Esophagus muscularis mucosa (tissue), 4 donors: Measurements from ENCODE around the gene COG5. TPM values are rescaled to one million over a fixed set of nuclear protein-coding genes. Genes with fewer than 3 reads are reported as not detected.

Experiments used
- DNase-seq: peaks from one replicate; pipeline ENCODE4 v3.0.0-alpha.2; 2017; ENCODE audit errors: extremely low spot score
- H3K27ac ChIP-seq, 4 donors: fragments of 200-600 bp; sonication (generic); replicated peaks in 1 of 4; 1 replicate in 3 of 4; 2 replicates in 1 of 4; pipeline ENCODE4 v1.5.1; 2016 to 2019; ENCODE audit warnings: mild to moderate bottlenecking in 1 of 4
- H3K27me3 ChIP-seq, 4 donors: fragments of 200-600 bp; sonication (generic); one replicate each; pipeline versions ENCODE4 v1.5.1 to v1.6.0; 2016 to 2019
- H3K36me3 ChIP-seq, 4 donors: fragments of 200-600 bp; sonication (generic); one replicate each; pipeline ENCODE4 v1.5.1; 2016 to 2019
- H3K4me1 ChIP-seq, 4 donors: fragments of 200-600 bp; sonication (generic); one replicate each; pipeline ENCODE4 v1.5.1; 2016 to 2019
- H3K4me3 ChIP-seq, 4 donors: fragments of 200-600 bp; sonication (generic); 1 replicate in 2 of 4; 2 replicates in 2 of 4; pipeline ENCODE4 v1.5.1; 2016 to 2019; ENCODE audit warnings: mild to moderate bottlenecking in 4 of 4, moderate library complexity in 1 of 4
- H3K9me3 ChIP-seq, 4 donors: fragments of 200-600 bp; sonication (generic); 1 replicate in 3 of 4; 2 replicates in 1 of 4; pipeline ENCODE4 v1.5.1; 2016 to 2019
- CTCF ChIP-seq, 3 experiments: fragments of 200-600 bp in 2 of 3; fragments of 450-650 bp in 1 of 3; sonication (generic) in 2 of 3; IDR thresholded peaks; one replicate each; pipeline ENCODE4 v1.5.1; 2017 to 2019; ENCODE audit warnings: antibody characterized with exemption in 3 of 3, mild to moderate bottlenecking in 2 of 3, moderate library complexity in 1 of 3
- EP300 ChIP-seq: sonication (generic); formaldehyde crosslinking; IDR thresholded peaks from one replicate; pipeline ENCODE4 v1.6.1; 2017; ENCODE audit warnings: antibody characterized with exemption
- POLR2A ChIP-seq: fragments of 450-650 bp; IDR thresholded peaks from one replicate; pipeline ENCODE4 v1.6.1; 2017; ENCODE audit warnings: antibody characterized with exemption, moderate library complexity, mild to moderate bottlenecking, low read depth
- POLR2AphosphoS5 ChIP-seq, 2 donors: sonication (generic); formaldehyde crosslinking; IDR thresholded peaks; one replicate each; pipeline ENCODE4 v1.6.1; 2017; ENCODE audit warnings: antibody characterized with exemption in 2 of 2
- WGBS: methylation state at CpG from one replicate; pipeline ENCODE4 v1.1.5; 2018; 5-methylcytosine and 5-hydroxymethylcytosine counted together
- intact Hi-C: fragments of 100-400 bp; cut with DNase I; formaldehyde crosslinking; loops from one replicate; pipeline ENCODE4 v1.15.1; 2023
- total RNA-seq, 4 donors: library from RNA; depleted of rRNA; stranded (reverse); fragments of >200 nt; gene quantifications; one replicate each; pipeline versions ENCODE4 v1.1.0 to v1.2.1, GENCODE V29; 2016

COG5 gene
- total RNA-seq, 4 donors from 2014 or later: 20.3 to 33.4 (median 24.9) TPM

DNA sequence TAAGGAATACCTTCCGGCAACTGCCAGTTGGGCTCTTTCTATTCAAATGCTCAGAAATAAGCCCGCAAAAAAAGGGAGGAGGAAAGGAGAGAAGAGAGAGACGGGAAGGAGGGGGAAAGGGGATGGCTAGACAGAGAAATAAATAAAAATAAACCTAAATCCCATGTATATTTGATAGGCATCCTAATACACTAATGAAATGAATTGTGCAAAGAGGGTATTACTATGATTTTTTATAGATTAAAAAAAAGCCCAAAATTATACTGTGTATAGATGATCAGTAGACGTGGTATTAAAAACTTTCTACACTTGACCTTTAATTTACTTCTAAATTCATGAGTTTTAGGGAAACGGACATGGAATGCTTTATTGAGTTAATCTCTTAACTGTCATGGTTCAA, 305.0 kb downstream of the COG5 start:
- H3K4me1 ChIP-seq: no peaks in the 10 kb centered on the region
- H3K9me3 ChIP-seq: no peaks in the 10 kb centered on the region
- no peaks in the 10 kb centered on the region for H3K27me3 ChIP-seq
- DNase-seq: no peak
- intact Hi-C loops: no loop called here
- no peaks in the 10 kb centered on the region for H3K36me3 ChIP-seq
- H3K4me3 ChIP-seq: no peak overlapping the region
- WGBS: 93% methylated on average over 5 of the region's 5 CpGs
- no peak for TF ChIP-seq POLR2A
- no peak for TF ChIP-seq POLR2AphosphoS5 (IDR thresholded peaks at IDR 0.05)
- no peak for TF ChIP-seq CTCF (IDR thresholded peaks at IDR 0.05)
- TF ChIP-seq EP300: no peak
- no peak overlapping the region for H3K27ac ChIP-seq

- no peaks in the 10 kb centered on the region for H3K36me3 ChIP-seq
- no peak overlapping the region for H3K27ac ChIP-seq
- intact Hi-C loops: no loop called here
- H3K27me3 ChIP-seq: no peaks in the 10 kb centered on the region
- H3K4me1 ChIP-seq: no peaks in the 10 kb centered on the region
- no peak for TF ChIP-seq POLR2AphosphoS5 (IDR thresholded peaks at IDR 0.05)
- no peak for TF ChIP-seq POLR2A
- no peak for TF ChIP-seq CTCF (IDR thresholded peaks at IDR 0.05)
- no peak for TF ChIP-seq EP300
- H3K4me3 ChIP-seq: no peak overlapping the region
- 97% methylated on average over 4 of the region's 4 CpGs for WGBS
- DNase-seq: no peak
- no peaks in the 10 kb centered on the region for H3K9me3 ChIP-seq
Observed at GRCh38 chr7:107255602-107256001, 308.1 kb downstream of the COG5 start.

DNA sequence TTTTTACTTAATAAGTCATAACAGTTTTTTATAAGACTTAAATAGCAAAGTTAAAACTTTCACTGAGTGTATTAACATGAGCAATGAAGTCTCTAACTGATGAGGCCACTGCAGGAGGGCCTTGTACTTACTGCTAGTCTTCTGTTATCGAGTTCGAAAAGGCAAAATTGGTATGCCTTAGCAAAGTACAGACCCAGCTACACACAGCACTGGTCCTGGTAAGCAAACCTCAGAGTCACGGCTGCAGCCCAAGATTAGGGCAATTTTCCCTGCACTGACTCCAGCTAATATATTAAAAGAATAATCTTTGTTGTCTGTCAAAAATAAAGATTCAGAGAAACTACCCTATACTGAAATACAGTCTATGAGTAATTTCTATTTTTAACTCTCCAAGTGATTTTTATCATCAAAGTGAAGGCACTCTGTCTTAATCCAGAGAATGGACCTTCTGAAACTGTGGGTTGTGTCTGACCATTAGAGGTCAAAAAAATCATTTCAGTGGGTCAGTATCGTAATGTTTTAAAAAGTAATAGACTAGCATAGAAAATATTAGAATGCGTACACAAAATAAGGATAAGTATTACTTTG, 309.2 kb downstream of the COG5 start:
- intact Hi-C loops: no loop called here
- WGBS: 98% methylated on average over 5 of the region's 5 CpGs

DNA sequence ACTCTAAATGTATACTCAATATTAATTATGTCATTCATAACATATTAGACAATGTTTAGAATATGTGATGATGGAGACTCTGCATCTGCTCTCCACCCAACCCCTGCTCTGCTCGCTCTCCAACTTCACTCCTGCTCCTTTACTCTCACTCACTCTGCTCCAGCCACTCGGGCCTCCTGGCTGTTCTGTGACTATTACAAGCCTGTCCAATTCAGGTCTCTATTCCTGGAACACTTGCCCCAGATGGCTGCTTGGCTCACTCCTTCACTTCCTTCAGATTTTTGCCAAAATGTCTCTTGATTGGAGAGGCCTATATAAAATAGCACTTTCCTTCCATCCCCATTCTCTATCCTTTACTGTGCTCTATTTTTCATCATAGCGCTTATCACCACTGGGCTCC, 310.1 kb downstream of the COG5 start:
- no peaks in the 10 kb centered on the region for H3K9me3 ChIP-seq
- H3K27me3 ChIP-seq: no peaks in the 10 kb centered on the region
- H3K36me3 ChIP-seq: no peaks in the 10 kb centered on the region
- no peak for TF ChIP-seq EP300
- no peak overlapping the region for H3K27ac ChIP-seq
- H3K4me3 ChIP-seq: no peak overlapping the region
- no peak for DNase-seq
- 81% methylated on average over 3 of the region's 3 CpGs for WGBS
- intact Hi-C loops: no loop called here
- no peaks in the 10 kb centered on the region for H3K4me1 ChIP-seq

More for the DNA sequence above, 309.2 kb downstream of the COG5 start:
- no peak for DNase-seq
- no peaks in the 10 kb centered on the region for H3K9me3 ChIP-seq
- no peaks in the 10 kb centered on the region for H3K36me3 ChIP-seq
- no peak for TF ChIP-seq POLR2A
- TF ChIP-seq POLR2AphosphoS5 (IDR thresholded peaks at IDR 0.05): no peak
- TF ChIP-seq EP300: no peak
- TF ChIP-seq CTCF (IDR thresholded peaks at IDR 0.05): no peak
- H3K4me3 ChIP-seq: no peak overlapping the region
- no peaks in the 10 kb centered on the region for H3K27me3 ChIP-seq
- no peaks in the 10 kb centered on the region for H3K4me1 ChIP-seq
- H3K27ac ChIP-seq: no peak overlapping the region

- Histone ChIP-seq H3K4me3 (no peak overlapping the region), H3K9me3 (no peaks in the 10 kb centered on the region), H3K4me1 (no peaks in the 10 kb centered on the region), H3K27me3 (no peaks in the 10 kb centered on the region), H3K27ac (no peak overlapping the region), H3K36me3 (peaks cover 0 to 15% (median 8%) of the 10 kb centered on the region in 4 donors)
- intact Hi-C loops: no loop called here
- 93% methylated on average over 3 of the region's 3 CpGs for WGBS
- DNase-seq: no peak
- TF ChIP-seq EP300: no peak
- no peak for TF ChIP-seq POLR2A
- no peak for TF ChIP-seq POLR2AphosphoS5 (IDR thresholded peaks at IDR 0.05)
- TF ChIP-seq CTCF (IDR thresholded peaks at IDR 0.05): no peak
Observed at GRCh38 chr7:107251963-107252362, 311.8 kb downstream of the COG5 start.
